Measurements from ENCODE around the gene SLC26A8. TPM values are rescaled to one million over a fixed set of nuclear protein-coding genes. Genes with fewer than 3 reads are reported as not detected.

Gene SLC26A8
- total RNA-seq, 1 experiment from 2014 or later, result 0.09 TPM

GRCh38 chr6:36025932-36026327 is 1.5 kb upstream of the SLC26A8 start:
- Histone ChIP-seq H2BK5ac (ENCODE audit: insufficient read length, low read length) (no peak overlapping the region), H3K4ac (ENCODE audit: low read depth, low read length) (no peak overlapping the region), H3K27me3 (ENCODE audit: insufficient read depth, low read length) (no peaks in the 10 kb centered on the region), H2BK12ac (ENCODE audit: insufficient read length, low read depth, low read length) (no peak overlapping the region), H4K5ac (ENCODE audit: insufficient read length, low read depth, low read length) (no peak overlapping the region), H3K27ac (ENCODE audit: insufficient read length, low read depth, low read length) (no peak overlapping the region), H3T11ph (ENCODE audit: low read length) (no peak overlapping the region), H3K23me2 (ENCODE audit: insufficient read length, low read depth, low read length, poor library complexity, severe bottlenecking) (peaks cover 8% of the 10 kb centered on the region), H3K14ac (ENCODE audit: insufficient read depth, low read length) (no peak overlapping the region), H2BK15ac (ENCODE audit: low read depth, low read length) (no peak overlapping the region), H4K91ac (ENCODE audit: insufficient read length, low read depth, low read length) (no peak overlapping the region), H3K9me3 (ENCODE audit: control insufficient read depth, low read depth, low read length) (no peaks in the 10 kb centered on the region), H3K56ac (ENCODE audit: insufficient read length, low read depth, low read length) (no peak overlapping the region), H2BK120ac (ENCODE audit: low read depth, low read length, poor library complexity, severe bottlenecking) (no peak overlapping the region), H3K4me1 (ENCODE audit: insufficient read depth, low read length) (peaks cover 2% of the 10 kb centered on the region; the same call in 1 of the 2 replicates), H3K9ac (ENCODE audit: extremely low read depth, insufficient read length, low read length) (no peak overlapping the region), H3K79me2 (ENCODE audit: insufficient read depth, low read length) (peaks cover 5% of the 10 kb centered on the region; the same call in 1 of the 2 replicates), H3K79me1 (ENCODE audit: insufficient read depth, low read depth, low read length, poor library complexity, severe bottlenecking) (no peaks in the 10 kb centered on the region), H3K18ac (ENCODE audit: insufficient read length, low read depth, low read length) (no peak overlapping the region), H4K8ac (replicated peaks; ENCODE audit: insufficient read length, low read depth, low read length) (no peak overlapping the region), H3K23ac (ENCODE audit: insufficient read length, low read depth, low read length) (no peak overlapping the region), H4K20me1 (ENCODE audit: control insufficient read depth, insufficient read depth, insufficient read length) (no peaks in the 10 kb centered on the region), H2BK20ac (ENCODE audit: low read depth, low read length, poor library complexity, severe bottlenecking) (no peak overlapping the region), H3K4me2 (ENCODE audit: insufficient read depth, insufficient read length, low read length) (no peak overlapping the region), H2AFZ (ENCODE audit: low read length) (no peak overlapping the region), H2AK5ac (ENCODE audit: insufficient read length, low read length) (no peak overlapping the region)
- peaks cover 0 to 3% (median 0%) of the 10 kb centered on the region in 3 experiments; a peak in 2 of 7 replicates for H3K36me3 Mint-ChIP-seq (ENCODE audit: insufficient read depth in 1 of 3, low read depth in 3 of 3)
- no peak for TF ChIP-seq CTCF (conservative IDR thresholded peaks at IDR 0.05)
- H3K27ac Mint-ChIP-seq, result no peak overlapping the region
- H3K4me1 Mint-ChIP-seq, result peaks cover 38 to 43% of the 10 kb centered on the region in 2 experiments
- H3K9me3 Mint-ChIP-seq, result no peaks in the 10 kb centered on the region
- DNase-seq, result no peak
- no CpG with 5 or more reads among the region's 5 CpGs for WGBS (ENCODE audit: extremely low coverage, insufficient read length, low lambda C conversion rate)
- H3K27me3 Mint-ChIP-seq (ENCODE audit: low read depth), result peaks cover 3% of the 10 kb centered on the region; the same call in 1 of the 2 replicates
- peak overlapping the region in 1 of 2 experiments; percentile 28; a peak in 1 of 5 replicates for H3K4me3 Mint-ChIP-seq
